Calu3 (cell line): Measurements from ENCODE around the gene NARS2. TPM values are rescaled to one million over a fixed set of nuclear protein-coding genes. Genes with fewer than 3 reads are reported as not detected.

Experiments used
- BruUV-seq: library from RNA; stranded (reverse); fragments of 400-500 nt; replicated peaks from 2 replicates; lab custom pipeline; 2021; lab: Mats Ljungman, UMichigan
- CTCF ChIA-PET: fragments of 300-600 bp; sonication (Branson Sonifier 250); formaldehyde crosslinking; loops from one replicate; lab custom pipeline; 2022; ENCODE audit warnings: antibody characterized with exemption; lab: Charles Lee
- DNase-seq: peaks from one replicate; pipeline ENCODE4 v3.0.0; 2022
- H3K27ac Mint-ChIP-seq: one replicate; pipeline ENCODE4 v1.8.0; 2022; ENCODE audit warnings: mixed read lengths; ENCODE audit not compliant: unreplicated experiment
- H3K27me3 Mint-ChIP-seq: one replicate; pipeline ENCODE4 v1.8.0; 2022; ENCODE audit warnings: mixed read lengths; ENCODE audit not compliant: unreplicated experiment
- H3K36me3 Mint-ChIP-seq: one replicate; pipeline ENCODE4 v1.8.0; 2022; ENCODE audit warnings: mild to moderate bottlenecking, moderate library complexity, mixed read lengths; ENCODE audit not compliant: insufficient read depth, unreplicated experiment
- H3K4me1 Mint-ChIP-seq: one replicate; pipeline ENCODE4 v1.8.0; 2022; ENCODE audit warnings: mild to moderate bottlenecking, low read depth, mixed read lengths; ENCODE audit not compliant: unreplicated experiment
- H3K4me3 Mint-ChIP-seq: one replicate; pipeline ENCODE4 v1.8.0; 2022; ENCODE audit warnings: mild to moderate bottlenecking, low read depth, moderate library complexity, mixed read lengths; ENCODE audit not compliant: unreplicated experiment
- H3K9me3 Mint-ChIP-seq: one replicate; pipeline ENCODE4 v1.8.0; 2022; ENCODE audit warnings: low read depth, mixed read lengths; ENCODE audit not compliant: unreplicated experiment
- CTCF ChIP-seq: fragments of 200-600 bp; IDR thresholded peaks from one replicate; pipeline ENCODE4 v1.8.0; 2022; ENCODE audit warnings: antibody characterized with exemption; ENCODE audit not compliant: unreplicated experiment
- intact Hi-C: fragments of 100-400 bp; cut with micrococcal nuclease; formaldehyde crosslinking; loops from one replicate; pipeline ENCODE4 v1.10.0; 2022; ENCODE audit not compliant: unreplicated experiment
- total RNA-seq: library from RNA; stranded (reverse); gene quantifications from 2 replicates; pipeline ENCODE4 v1.2.3, GENCODE V29; 2022

Gene NARS2
- total RNA-seq, 1 experiment from 2014 or later = 17.8 TPM

GRCh38 chr11:78562398-78562797 lies 12.3 kb downstream of the NARS2 start:
- no peak for TF ChIP-seq CTCF
- no peak overlapping the region for H3K4me3 Mint-ChIP-seq
- no peaks in the 10 kb centered on the region for H3K9me3 Mint-ChIP-seq
- DNase-seq = no peak
- H3K27ac Mint-ChIP-seq = no peak overlapping the region
- intact Hi-C loops = loop anchor here (5.0 kb wide), 1 partner anchor 145 kb away; the partner anchor contains the start of gene GAB2
- no TSS peak for BruUV-seq
- H3K36me3 Mint-ChIP-seq = peaks cover 5% of the 10 kb centered on the region
- CTCF ChIA-PET = no interaction called here
- H3K4me1 Mint-ChIP-seq = no peaks in the 10 kb centered on the region
- no peaks in the 10 kb centered on the region for H3K27me3 Mint-ChIP-seq

GRCh38 chr11:78560826-78561484 lies 13.7 kb downstream of the NARS2 start:
- no peaks in the 10 kb centered on the region for H3K9me3 Mint-ChIP-seq
- DNase-seq = no peak
- no peaks in the 10 kb centered on the region for H3K27me3 Mint-ChIP-seq
- intact Hi-C loops = loop anchor here (5.0 kb wide), 1 partner anchor 144 kb away; the partner anchor contains the start of gene GAB2
- H3K4me1 Mint-ChIP-seq = no peaks in the 10 kb centered on the region
- BruUV-seq = no TSS peak
- TF ChIP-seq CTCF = no peak
- H3K36me3 Mint-ChIP-seq = peaks cover 9% of the 10 kb centered on the region
- no peak overlapping the region for H3K4me3 Mint-ChIP-seq
- H3K27ac Mint-ChIP-seq = no peak overlapping the region
- CTCF ChIA-PET = no interaction called here

GRCh38 chr11:78560153-78560552 lies 14.5 kb downstream of the NARS2 start:
- Mint-ChIP-seq H3K9me3 (no peaks in the 10 kb centered on the region), H3K27ac (no peak overlapping the region), H3K36me3 (peaks cover 9% of the 10 kb centered on the region), H3K27me3 (no peaks in the 10 kb centered on the region), H3K4me1 (no peaks in the 10 kb centered on the region), H3K4me3 (no peak overlapping the region)
- BruUV-seq = no TSS peak
- TF ChIP-seq CTCF = no peak
- no peak for DNase-seq
- CTCF ChIA-PET = no interaction called here
- intact Hi-C loops = loop anchor here (5.0 kb wide), 1 partner anchor 143 kb away; the partner anchor contains the start of gene GAB2

- peaks cover 9% of the 10 kb centered on the region for H3K36me3 Mint-ChIP-seq
These were observed 17.4 kb downstream of the NARS2 start for GRCh38 chr11:78557236-78557635.

More at GRCh38 chr11:78557236-78557635, 17.4 kb downstream of the NARS2 start:
- TF ChIP-seq CTCF = no peak
- Mint-ChIP-seq H3K27ac (no peak overlapping the region), H3K27me3 (no peaks in the 10 kb centered on the region), H3K4me1 (no peaks in the 10 kb centered on the region), H3K4me3 (no peak overlapping the region), H3K9me3 (no peaks in the 10 kb centered on the region)
- no peak for DNase-seq
- CTCF ChIA-PET = no interaction called here
- no TSS peak for BruUV-seq
- intact Hi-C loops = no loop called here
